Parathyroid adenoma (tissue), 2 donors: ENCODE results near the gene TMEM121.

Experiments used
- H2AFZ ChIP-seq: fragments of 300-600 bp; sonication (generic); one replicate; pipeline ENCODE4 v1.7.0; 2017; ENCODE audit warnings: antibody characterized with exemption, mild to moderate bottlenecking
- H3K27ac ChIP-seq: fragments of 300-600 bp; sonication (generic); one replicate; pipeline ENCODE4 v1.7.0; 2017
- H3K27me3 ChIP-seq: fragments of 300-600 bp; sonication (generic); one replicate; pipeline ENCODE4 v1.7.0; 2017; ENCODE audit warnings: low read length; ENCODE audit not compliant: control insufficient read depth, insufficient read depth
- H3K36me3 ChIP-seq: fragments of 300-600 bp; sonication (generic); one replicate; pipeline ENCODE4 v1.7.0; 2017; ENCODE audit warnings: low read length; ENCODE audit not compliant: control insufficient read depth, insufficient read depth
- H3K4me1 ChIP-seq: fragments of 300-600 bp; sonication (generic); one replicate; pipeline ENCODE4 v1.7.0; 2017; ENCODE audit warnings: control low read depth
- H3K4me2 ChIP-seq: fragments of 300-600 bp; sonication (generic); one replicate; pipeline ENCODE4 v1.7.0; 2017; ENCODE audit warnings: low read length
- H3K4me3 ChIP-seq: fragments of 300-600 bp; sonication (generic); one replicate; pipeline ENCODE4 v1.7.0; 2017; ENCODE audit warnings: low read depth, low read length
- H3K79me2 ChIP-seq: fragments of 300-600 bp; sonication (generic); one replicate; pipeline ENCODE4 v1.7.0; 2017; ENCODE audit warnings: control low read depth
- H3K9ac ChIP-seq: fragments of 300-600 bp; sonication (generic); one replicate; pipeline ENCODE4 v1.7.0; 2017; ENCODE audit warnings: mild to moderate bottlenecking
- H3K9me3 ChIP-seq: fragments of 300-600 bp; sonication (generic); one replicate; pipeline ENCODE4 v1.7.0; 2017; ENCODE audit warnings: low read length; ENCODE audit not compliant: control insufficient read depth
- CTCF ChIP-seq: fragments of 300-600 bp; sonication (generic); IDR thresholded peaks from one replicate; pipeline ENCODE4 v1.7.0; 2017; ENCODE audit warnings: antibody characterized with exemption, mild to moderate bottlenecking
- donor health status: primary hyperparathyroidism.

TMEM121 gene

GRCh38 chr14:105499256-105500035 lies 26.9 kb upstream of the TMEM121 start:
- Histone ChIP-seq H3K9me3 (no peaks in the 10 kb centered on the region), H3K36me3 (no peaks in the 10 kb centered on the region), H3K4me2 (no peak overlapping the region), H3K4me1 (no peaks in the 10 kb centered on the region), H3K79me2 (no peaks in the 10 kb centered on the region), H3K27ac (no peak overlapping the region), H3K27me3 (no peaks in the 10 kb centered on the region), H3K4me3 (no peak overlapping the region), H2AFZ (no peak overlapping the region), H3K9ac (no peak overlapping the region)
- TF ChIP-seq CTCF, result no peak

GRCh38 chr14:105500036-105500725 lies 26.2 kb upstream of the TMEM121 start:
- TF ChIP-seq CTCF, result no peak
- Histone ChIP-seq H3K9ac (no peak overlapping the region), H2AFZ (no peak overlapping the region), H3K79me2 (no peaks in the 10 kb centered on the region), H3K4me3 (no peak overlapping the region), H3K9me3 (no peaks in the 10 kb centered on the region), H3K4me1 (no peaks in the 10 kb centered on the region), H3K27ac (no peak overlapping the region), H3K4me2 (no peak overlapping the region), H3K27me3 (no peaks in the 10 kb centered on the region), H3K36me3 (no peaks in the 10 kb centered on the region)

GRCh38 chr14:105500726-105501101 lies 25.7 kb upstream of the TMEM121 start:
- H3K4me1 ChIP-seq, result no peaks in the 10 kb centered on the region
- H3K4me3 ChIP-seq, result no peak overlapping the region
- H3K79me2 ChIP-seq, result no peaks in the 10 kb centered on the region
- no peak overlapping the region for H3K9ac ChIP-seq
- no peak overlapping the region for H2AFZ ChIP-seq
- H3K4me2 ChIP-seq, result no peak overlapping the region
- H3K9me3 ChIP-seq, result no peaks in the 10 kb centered on the region
- no peaks in the 10 kb centered on the region for H3K27me3 ChIP-seq
- TF ChIP-seq CTCF, result no peak
- no peaks in the 10 kb centered on the region for H3K36me3 ChIP-seq
- H3K27ac ChIP-seq, result no peak overlapping the region

- TF ChIP-seq CTCF, result no peak
- Histone ChIP-seq H3K27ac (no peak overlapping the region), H3K4me2 (no peak overlapping the region), H3K9ac (no peak overlapping the region), H3K9me3 (no peaks in the 10 kb centered on the region), H3K36me3 (no peaks in the 10 kb centered on the region), H3K4me3 (no peak overlapping the region), H3K79me2 (no peaks in the 10 kb centered on the region), H3K4me1 (no peaks in the 10 kb centered on the region), H3K27me3 (no peaks in the 10 kb centered on the region), H2AFZ (no peak overlapping the region)
These were observed 24.7 kb upstream of the TMEM121 start for GRCh38 chr14:105501504-105502291.
